GM06990 (cell line): ENCODE results near the gene DSE.
A peak's percentile ranks its signal among the peaks of the same experiment; 100 is the strongest.

Experiments used
- DNase-seq: peaks from one replicate; pipeline ENCODE4 v3.0.0-alpha.2; 2011; ENCODE audit not compliant: insufficient read length; ENCODE audit errors: extremely low read depth
- H3K27me3 ChIP-seq: replicated peaks from 2 replicates; pipeline ENCODE4 v1.6.0; 2011; ENCODE audit warnings: low read length; ENCODE audit not compliant: control insufficient read depth, insufficient read depth
- H3K36me3 ChIP-seq: 2 replicates; pipeline ENCODE4 v1.5.1; 2011; ENCODE audit warnings: low read length; ENCODE audit not compliant: control insufficient read depth, insufficient read depth
- H3K4me3 ChIP-seq: replicated peaks from 2 replicates; pipeline ENCODE4 v1.5.1; 2011; ENCODE audit warnings: low read depth, mild to moderate bottlenecking, control low read depth, low read length
- TF ChIP-seq, protein P1 (sequence below): IDR thresholded peaks from 2 replicates; pipeline ENCODE4 v1.5.1; 2011; ENCODE audit warnings: low read length, control low read depth, mild to moderate bottlenecking, inconsistent platforms; ENCODE audit not compliant: insufficient read depth, poor library complexity, severe bottlenecking

The DSE gene

DNA sequence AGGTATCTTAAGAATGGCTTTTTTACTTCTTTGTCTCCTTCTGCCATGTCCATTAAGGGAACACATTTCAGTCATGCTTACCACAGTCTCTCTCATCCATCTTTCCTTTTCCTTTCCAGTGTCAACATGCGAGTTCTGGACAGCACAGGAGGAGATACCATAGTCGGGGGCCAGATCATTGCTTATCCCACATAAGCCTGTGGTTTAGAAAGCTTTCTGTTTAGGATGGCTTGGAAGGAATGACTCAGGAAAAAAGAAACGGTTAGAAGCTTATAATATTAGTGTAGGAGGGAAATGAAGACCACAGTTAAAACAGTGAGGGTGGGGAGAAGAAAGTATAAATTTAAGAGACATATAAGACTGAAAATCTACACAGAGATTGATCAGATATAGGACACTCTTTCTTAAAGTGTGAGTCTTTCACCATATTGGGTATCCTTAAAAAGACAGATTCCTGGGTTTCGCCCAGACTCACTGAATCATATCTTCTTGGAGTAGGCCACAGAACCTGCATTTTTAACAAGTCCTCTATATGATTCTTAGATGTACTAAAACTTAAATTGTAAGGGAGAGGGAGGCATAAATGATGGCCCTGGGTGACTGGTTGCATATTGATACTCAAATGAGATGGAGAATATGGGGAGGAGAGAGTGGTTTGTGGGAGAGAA lies 36.1 kb downstream of the DSE start:
- Histone ChIP-seq H3K27me3 (no peaks in the 10 kb centered on the region), H3K4me3 (no peak overlapping the region), H3K36me3 (no peaks in the 10 kb centered on the region)
- DNase-seq: no peak
- TF ChIP-seq, protein P1, sequence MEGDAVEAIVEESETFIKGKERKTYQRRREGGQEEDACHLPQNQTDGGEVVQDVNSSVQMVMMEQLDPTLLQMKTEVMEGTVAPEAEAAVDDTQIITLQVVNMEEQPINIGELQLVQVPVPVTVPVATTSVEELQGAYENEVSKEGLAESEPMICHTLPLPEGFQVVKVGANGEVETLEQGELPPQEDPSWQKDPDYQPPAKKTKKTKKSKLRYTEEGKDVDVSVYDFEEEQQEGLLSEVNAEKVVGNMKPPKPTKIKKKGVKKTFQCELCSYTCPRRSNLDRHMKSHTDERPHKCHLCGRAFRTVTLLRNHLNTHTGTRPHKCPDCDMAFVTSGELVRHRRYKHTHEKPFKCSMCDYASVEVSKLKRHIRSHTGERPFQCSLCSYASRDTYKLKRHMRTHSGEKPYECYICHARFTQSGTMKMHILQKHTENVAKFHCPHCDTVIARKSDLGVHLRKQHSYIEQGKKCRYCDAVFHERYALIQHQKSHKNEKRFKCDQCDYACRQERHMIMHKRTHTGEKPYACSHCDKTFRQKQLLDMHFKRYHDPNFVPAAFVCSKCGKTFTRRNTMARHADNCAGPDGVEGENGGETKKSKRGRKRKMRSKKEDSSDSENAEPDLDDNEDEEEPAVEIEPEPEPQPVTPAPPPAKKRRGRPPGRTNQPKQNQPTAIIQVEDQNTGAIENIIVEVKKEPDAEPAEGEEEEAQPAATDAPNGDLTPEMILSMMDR: no peak

DNA sequence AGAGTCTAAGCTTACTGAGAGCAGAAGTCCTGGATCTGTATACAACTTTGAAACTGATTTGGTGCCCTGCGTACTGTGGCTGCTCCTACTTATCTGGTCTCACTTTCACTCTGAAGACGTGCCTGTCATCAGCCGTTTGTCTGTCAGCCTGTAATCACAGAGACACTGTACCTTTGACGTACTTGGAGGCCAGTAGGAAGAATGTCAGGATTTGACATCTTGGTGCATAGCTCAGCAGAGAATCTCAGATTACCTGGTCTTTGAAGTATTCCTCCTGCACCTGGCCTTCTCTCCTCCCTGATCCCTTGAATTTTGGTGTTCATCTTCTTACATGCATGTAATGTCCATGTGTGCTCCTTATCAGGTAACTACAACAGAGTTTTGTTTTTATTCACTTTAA lies 37.7 kb downstream of the DSE start:
- Histone ChIP-seq H3K4me3 (peak overlapping the region; percentile 35), H3K27me3 (no peaks in the 10 kb centered on the region)
- TF ChIP-seq, protein P1: no peak

DNA sequence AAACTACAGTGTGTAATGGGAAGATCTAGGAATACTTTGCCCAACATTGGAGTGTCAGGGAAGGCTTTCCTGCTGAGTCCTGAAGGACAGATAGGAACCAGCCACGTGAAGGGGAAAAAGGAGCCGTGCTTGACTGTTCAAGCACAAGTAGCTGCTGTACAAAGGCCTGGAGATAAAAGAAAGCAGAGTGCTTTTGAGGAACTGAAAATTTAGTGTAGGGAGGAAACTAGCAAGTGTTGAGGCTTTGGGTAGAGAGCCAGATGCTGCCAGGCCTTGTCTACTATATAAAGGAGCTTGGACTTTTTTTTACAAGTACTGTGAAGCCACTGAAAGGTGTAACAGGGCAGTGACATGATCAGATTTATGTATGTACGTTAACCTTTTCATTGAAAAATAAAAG lies 39.0 kb downstream of the DSE start:
- TF ChIP-seq, protein P1: no peak
- DNase-seq: peak; percentile 78
- Histone ChIP-seq H3K36me3 (no peaks in the 10 kb centered on the region), H3K27me3 (no peaks in the 10 kb centered on the region), H3K4me3 (no peak overlapping the region)

More for the DNA sequence above, 37.7 kb downstream of the DSE start:
- H3K36me3 ChIP-seq: no peaks in the 10 kb centered on the region
- no peak for DNase-seq

DNA sequence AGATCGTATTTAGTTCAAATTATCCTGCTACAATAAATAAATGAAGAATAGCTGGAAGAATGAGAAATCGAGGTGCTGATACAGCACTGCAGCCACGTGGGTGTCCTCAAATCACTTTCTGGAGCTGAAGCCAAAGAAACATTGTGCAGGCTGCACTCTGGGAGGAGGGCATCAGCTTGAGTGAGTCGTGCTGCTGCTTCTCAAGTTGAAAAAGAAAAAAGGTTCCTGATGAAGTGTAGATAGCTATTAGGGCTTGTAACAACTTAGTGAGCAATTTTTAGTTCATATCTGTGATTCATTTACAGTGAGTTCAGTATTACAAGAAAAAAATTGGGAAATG lies 40.5 kb downstream of the DSE start:
- Histone ChIP-seq H3K4me3 (no peak overlapping the region), H3K36me3 (no peaks in the 10 kb centered on the region), H3K27me3 (no peaks in the 10 kb centered on the region)
- TF ChIP-seq, protein P1: no peak
- no peak for DNase-seq

DNA sequence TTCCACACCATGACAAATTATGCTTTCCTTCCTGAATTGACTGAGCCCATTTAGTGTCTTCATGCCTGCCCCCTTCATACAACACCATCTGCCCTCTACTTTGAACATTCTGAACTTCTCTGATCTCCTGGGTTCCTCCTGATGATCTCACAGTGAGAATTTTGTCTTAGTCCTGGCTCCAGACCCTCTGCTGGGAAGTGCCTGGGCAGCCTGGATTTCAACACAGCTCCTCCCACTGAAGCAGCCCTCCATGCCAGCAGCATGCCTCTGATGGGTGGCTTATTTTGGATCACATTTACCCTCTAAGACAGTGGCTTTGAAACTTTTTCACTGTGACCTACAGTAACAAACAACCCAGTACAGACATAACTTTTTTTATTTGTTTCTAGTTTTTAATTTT lies 41.5 kb downstream of the DSE start:
- Histone ChIP-seq H3K36me3 (no peaks in the 10 kb centered on the region), H3K4me3 (no peak overlapping the region), H3K27me3 (no peaks in the 10 kb centered on the region)
- TF ChIP-seq, protein P1: no peak
- DNase-seq: no peak

DNA sequence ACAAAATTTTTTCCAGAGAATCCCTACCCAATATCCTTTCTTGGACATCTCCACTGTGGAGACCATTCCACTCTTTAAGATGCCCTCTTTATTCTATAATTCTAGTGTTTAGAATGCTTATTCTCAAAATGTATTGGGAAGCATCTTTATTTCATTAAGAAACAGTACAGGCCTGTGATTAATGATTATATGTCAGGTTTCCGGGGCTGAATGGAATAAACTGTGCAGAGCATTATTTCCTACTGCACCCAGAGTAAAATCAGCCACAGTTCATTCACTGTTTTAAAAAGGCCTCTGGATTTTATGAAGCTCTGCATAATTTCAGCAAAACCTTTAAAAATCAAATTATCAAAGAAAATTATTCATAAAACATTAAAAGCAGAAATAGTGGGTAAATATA lies 42.6 kb downstream of the DSE start:
- no peak for DNase-seq
- no peaks in the 10 kb centered on the region for H3K27me3 ChIP-seq
- peaks cover 3% of the 10 kb centered on the region for H3K36me3 ChIP-seq
- H3K4me3 ChIP-seq: no peak overlapping the region
- TF ChIP-seq, protein P1: no peak
